GM12878 (cell line): Measurements from ENCODE around the gene POLN. TPM values are rescaled to one million over a fixed set of nuclear protein-coding genes. Genes with fewer than 3 reads are reported as not detected.

Source experiments
- ATAC-seq: fragments of 200-7000 bp; cut with Tn5 transposase; 3 replicates; pipeline ENCODE4 v1.9.1; 2020; ENCODE audit warnings: mild to moderate bottlenecking, moderate library complexity
- BruUV-seq: library from RNA; stranded (reverse); fragments of 400-500 nt; replicated peaks from 2 replicates; lab custom pipeline; 2021; lab: Mats Ljungman, UMichigan
- CTCF ChIA-PET: fragments of 300-600 bp; sonication (Branson Sonifier 250); formaldehyde crosslinking; extraction: SDS; loops from one replicate; lab custom pipeline; 2021; ENCODE audit warnings: inconsistent platforms; lab: Yijun Ruan, JAX
- POLR2A ChIA-PET: fragments of 350-600 bp; formaldehyde crosslinking; extraction: SDS; loops from one replicate; lab custom pipeline; 2021; ENCODE audit warnings: inconsistent platforms; lab: Charles Lee
- RAD21 ChIA-PET: fragments of 300-600 bp; sonication (Branson Sonifier 250); formaldehyde crosslinking; loops from one replicate; lab custom pipeline; 2023; ENCODE audit warnings: antibody characterized with exemption; ENCODE audit not compliant: unreplicated experiment; lab: Charles Lee
- SMC1A ChIA-PET: fragments of 300-600 bp; sonication (Branson Sonifier 250); formaldehyde crosslinking; loops from one replicate; lab custom pipeline; 2023; ENCODE audit not compliant: unreplicated experiment, uncharacterized antibody; lab: Charles Lee
- DNase-seq: peaks from one replicate; pipeline ENCODE4 v3.0.0-alpha.2; 2011; ENCODE audit warnings: low read depth, low spot score
- FAIRE-seq: peaks from 3 replicates; lab custom pipeline; 2011; peaks lifted over from hg19 to GRCh38; lab: Jason Lieb, UNC
- H2AFZ ChIP-seq: 2 replicates; pipeline ENCODE4 v1.6.0; 2011; ENCODE audit warnings: low read depth, low read length, control low read depth; ENCODE audit not compliant: control insufficient read depth
- H3K27ac ChIP-seq: 2 replicates; pipeline ENCODE4 v1.5.1; 2011; ENCODE audit warnings: control low read depth; ENCODE audit not compliant: control insufficient read depth, insufficient read depth
- H3K27me3 ChIP-seq, 2 experiments: replicated peaks in 1 of 2; 2 replicates each; pipeline versions ENCODE4 v1.6.0 to v1.6.1; 2011; ENCODE audit warnings: low read length in 1 of 2; ENCODE audit not compliant: control insufficient read depth in 2 of 2, insufficient read depth in 2 of 2
- H3K36me3 ChIP-seq, 2 experiments: 2 replicates each; pipeline ENCODE4 v1.5.1; 2011; ENCODE audit warnings: low read length in 1 of 2; ENCODE audit not compliant: control insufficient read depth in 2 of 2, insufficient read depth in 2 of 2
- H3K4me1 ChIP-seq: 2 replicates; pipeline ENCODE4 v1.6.1; 2011; ENCODE audit warnings: mild to moderate bottlenecking, low read length, moderate library complexity, mixed read lengths; ENCODE audit not compliant: control insufficient read depth, insufficient read depth
- H3K4me2 ChIP-seq: 2 replicates; pipeline ENCODE4 v1.6.0; 2011; ENCODE audit warnings: control low read depth; ENCODE audit not compliant: control insufficient read depth, insufficient read depth
- H3K4me3 ChIP-seq: fragments of 200-600 bp; sonication (generic); 2 replicates; pipeline ENCODE4 v1.5.1; 2016
- H3K79me2 ChIP-seq: 2 replicates; pipeline ENCODE4 v1.6.0; 2011; ENCODE audit warnings: low read length; ENCODE audit not compliant: control insufficient read depth, insufficient read depth
- H3K9ac ChIP-seq: 2 replicates; pipeline ENCODE4 v1.8.0; 2011; ENCODE audit warnings: low read length, control low read depth, mixed read lengths; ENCODE audit not compliant: control insufficient read depth, insufficient read depth
- H3K9me3 ChIP-seq: replicated peaks from 3 replicates; pipeline ENCODE4 v1.5.1; 2011; ENCODE audit warnings: mild to moderate bottlenecking, low read length; ENCODE audit not compliant: control insufficient read depth, insufficient read depth
- H4K20me1 ChIP-seq: 2 replicates; pipeline ENCODE4 v1.6.0; 2011; ENCODE audit not compliant: control insufficient read depth, insufficient read depth
- IRF5 ChIP-seq: fragments of 450-650 bp; IDR thresholded peaks from 2 replicates; pipeline ENCODE4 v1.6.1; 2017; ENCODE audit warnings: borderline replicate concordance
- RBBP5 ChIP-seq: fragments of 200-600 bp; sonication (generic); conservative IDR thresholded peaks from 2 replicates; pipeline ENCODE4 v1.6.1; 2016
- SMARCA5 ChIP-seq: fragments of 450-650 bp; IDR thresholded peaks from 2 replicates; pipeline ENCODE4 v1.6.1; 2017; ENCODE audit warnings: mild to moderate bottlenecking
- ZSCAN29 ChIP-seq: fragments of 450-650 bp; IDR thresholded peaks from 2 replicates; pipeline ENCODE4 v1.6.1; 2017; ENCODE audit warnings: mild to moderate bottlenecking, moderate library complexity
- in situ Hi-C: fragments of 300-500 bp; cut with MboI; formaldehyde crosslinking; loops from 9 replicates; pipeline ENCODE4 v1.14.3; 2018; ENCODE audit warnings: mixed read lengths
- intact Hi-C: fragments of 100-400 bp; cut with micrococcal nuclease; formaldehyde crosslinking; loops from one replicate; pipeline ENCODE4 v1.14.2; 2022; ENCODE audit not compliant: unreplicated experiment
- polyA plus RNA-seq, 11 experiments: library from polyadenylated mRNA; depleted of rRNA in 4 of 11; unstranded in 6 of 11; stranded (reverse) in 5 of 11; fragments of >200 nt; fragmentation: Nextera tagmentation in 4 of 11; fragmentation: Illumina TruSeq in 1 of 11; extraction: Ambion mirVana in 4 of 11; extraction: Trizol in 1 of 11; gene quantifications; 1 replicate in 1 of 11; 2 replicates in 10 of 11; pipeline versions ENCODE4 v1.2.1 to v1.2.3, GENCODE V29; 2011 to 2016; ENCODE audit warnings: inconsistent platforms in 2 of 11, missing spikeins in 2 of 11, low read depth in 1 of 11
- small RNA-seq: library from RNA; depleted of rRNA; stranded (forward); fragments of <200 nt; gene quantifications from one replicate; pipeline ENCODE3, GENCODE V24; 2014
- total RNA-seq, 4 experiments: library from RNA; depleted of rRNA in 3 of 4; stranded (reverse); fragments of >200 nt in 3 of 4; fragmentation: Illumina TruSeq in 1 of 4; extraction: Trizol in 1 of 4; gene quantifications; 2 replicates each; pipeline versions ENCODE4 v1.2.1 to v1.2.3, GENCODE V29; 2013 to 2021

Gene POLN
- total and polyA plus RNA-seq, 10 of the 15 experiments (the other 5 are each of a cell fraction or from before 2014, with no cell fraction given): 0.09 to 2.0 (median 0.95) TPM; not detected in 1

- Histone ChIP-seq H2AFZ (no peak overlapping the region), H3K4me1 (no peaks in the 10 kb centered on the region), H3K4me2 (no peak overlapping the region), H4K20me1 (no peaks in the 10 kb centered on the region), H3K27me3 (peaks cover 0 to 2% of the 10 kb centered on the region in 2 experiments; a peak in 1 of 4 replicates), H3K36me3 (no peaks in the 10 kb centered on the region), H3K9me3 (no peaks in the 10 kb centered on the region; the same call in 2 of the 3 replicates), H3K27ac (no peak overlapping the region), H3K79me2 (no peaks in the 10 kb centered on the region), H3K9ac (no peak overlapping the region), H3K4me3 (no peak overlapping the region)
- ATAC-seq: no peak
- no TSS peak for BruUV-seq
- in situ Hi-C loops: no loop called here
- no peak for FAIRE-seq
- no peak for DNase-seq
- ChIA-PET RAD21 (no interaction called here), SMC1A (no interaction called here), POLR2A (no interaction called here), CTCF (no interaction called here)
- TF ChIP-seq RBBP5: no peak
- no peak for TF ChIP-seq IRF5
- TF ChIP-seq SMARCA5: no peak
- no peak for TF ChIP-seq ZSCAN29
- intact Hi-C loops: no loop called here
These were observed 217.2 kb downstream of the POLN start for GRCh38 chr4:2024683-2025082.

Small RNAs within 50 kb of the gene (small RNA-seq; reads per million reads assigned to genes)
- not detected for gene COX6B1P5

Other genes with a start within 250 kb of the POLN start
- gene NELFA, start 233.1 kb downstream of the POLN start, total RNA-seq (2014; rRNA removed): 17.7 and 21.6 TPM in 2 replicates
- 7.2 and 8.1 TPM in 2 replicates for gene NELFA, start 233.1 kb downstream of the POLN start, total RNA-seq (2014; rRNA removed; fragmentation: Illumina TruSeq; extraction: Trizol)
- 33.8 and 35.2 TPM in 2 replicates for gene NELFA, start 233.1 kb downstream of the POLN start, total RNA-seq (2021)
- 7.8 and 14.4 TPM in 2 replicates for gene NELFA, start 233.1 kb downstream of the POLN start, polyA plus RNA-seq (2011; rRNA removed)
- 2.6 and 6.5 TPM in 2 replicates for gene NELFA, start 233.1 kb downstream of the POLN start, polyA plus RNA-seq (2014; fragmentation: Illumina TruSeq; extraction: Trizol)
- 1 to 10 TPM in 1 of 2 experiments, under 1 TPM in 1; 0.39 to 2.2 TPM for gene NELFA, start 233.1 kb downstream of the POLN start, polyA plus RNA-seq (2014; fragmentation: Nextera tagmentation; extraction: Ambion mirVana)
- 18.9 and 24.9 TPM in 2 replicates for gene NELFA, start 233.1 kb downstream of the POLN start, polyA plus RNA-seq (2014; rRNA removed)
- 10 to 100 TPM; 37.3 to 38.6 TPM for gene NELFA, start 233.1 kb downstream of the POLN start, polyA plus RNA-seq (2016; fragmentation: Nextera tagmentation; extraction: Ambion mirVana)
- gene NAT8L, start 182.8 kb downstream of the POLN start, total RNA-seq (2014; rRNA removed): under 0.01 and 0.11 TPM in 2 replicates
- gene NAT8L, start 182.8 kb downstream of the POLN start, total RNA-seq (2014; rRNA removed; fragmentation: Illumina TruSeq; extraction: Trizol): not detected in 2 replicates
- 0.19 and 0.31 TPM in 2 replicates for gene NAT8L, start 182.8 kb downstream of the POLN start, total RNA-seq (2021)
- 0.09 and 0.14 TPM in 2 replicates for gene NAT8L, start 182.8 kb downstream of the POLN start, polyA plus RNA-seq (2011; rRNA removed)
- gene NAT8L, start 182.8 kb downstream of the POLN start, polyA plus RNA-seq (2014; fragmentation: Illumina TruSeq; extraction: Trizol): 0.01 and 0.03 TPM in 2 replicates
- gene NAT8L, start 182.8 kb downstream of the POLN start, polyA plus RNA-seq (2014; fragmentation: Nextera tagmentation; extraction: Ambion mirVana): not detected
- 0.08 and 0.10 TPM in 2 replicates for gene NAT8L, start 182.8 kb downstream of the POLN start, polyA plus RNA-seq (2014; rRNA removed)
- gene NAT8L, start 182.8 kb downstream of the POLN start, polyA plus RNA-seq (2016; fragmentation: Nextera tagmentation; extraction: Ambion mirVana): not detected
- gene HAUS3, start within 50 bp of the POLN start, total RNA-seq (2014; rRNA removed): 9.5 and 10.9 TPM in 2 replicates
- 12.7 TPM in 2 replicates for gene HAUS3, start within 50 bp of the POLN start, total RNA-seq (2014; rRNA removed; fragmentation: Illumina TruSeq; extraction: Trizol)
- gene HAUS3, start within 50 bp of the POLN start, total RNA-seq (2021): 13.2 and 13.5 TPM in 2 replicates
- 11.4 and 23.9 TPM in 2 replicates for gene HAUS3, start within 50 bp of the POLN start, polyA plus RNA-seq (2011; rRNA removed)
- gene HAUS3, start within 50 bp of the POLN start, polyA plus RNA-seq (2014; fragmentation: Illumina TruSeq; extraction: Trizol): 13.9 and 19.8 TPM in 2 replicates
- gene HAUS3, start within 50 bp of the POLN start, polyA plus RNA-seq (2014; fragmentation: Nextera tagmentation; extraction: Ambion mirVana): 1 to 10 TPM; 4.2 to 7.3 TPM
- 10.0 and 11.8 TPM in 2 replicates for gene HAUS3, start within 50 bp of the POLN start, polyA plus RNA-seq (2014; rRNA removed)
- 10 to 100 TPM; 20.2 to 23.9 TPM for gene HAUS3, start within 50 bp of the POLN start, polyA plus RNA-seq (2016; fragmentation: Nextera tagmentation; extraction: Ambion mirVana)
- 15.5 and 18.7 TPM in 2 replicates for gene MXD4, start 20.0 kb upstream of the POLN start, total RNA-seq (2014; rRNA removed)
- 5.5 and 6.1 TPM in 2 replicates for gene MXD4, start 20.0 kb upstream of the POLN start, total RNA-seq (2014; rRNA removed; fragmentation: Illumina TruSeq; extraction: Trizol)
- gene MXD4, start 20.0 kb upstream of the POLN start, total RNA-seq (2021): 25.6 and 26.4 TPM in 2 replicates
- 6.4 and 9.9 TPM in 2 replicates for gene MXD4, start 20.0 kb upstream of the POLN start, polyA plus RNA-seq (2011; rRNA removed)
- 2.0 and 4.3 TPM in 2 replicates for gene MXD4, start 20.0 kb upstream of the POLN start, polyA plus RNA-seq (2014; fragmentation: Illumina TruSeq; extraction: Trizol)
- under 1 TPM; 0.21 to 0.44 TPM for gene MXD4, start 20.0 kb upstream of the POLN start, polyA plus RNA-seq (2014; fragmentation: Nextera tagmentation; extraction: Ambion mirVana)
- 18.1 and 22.2 TPM in 2 replicates for gene MXD4, start 20.0 kb upstream of the POLN start, polyA plus RNA-seq (2014; rRNA removed)
- gene MXD4, start 20.0 kb upstream of the POLN start, polyA plus RNA-seq (2016; fragmentation: Nextera tagmentation; extraction: Ambion mirVana): 1 to 10 TPM; 3.6 to 5.0 TPM
- 0.11 TPM in 2 replicates for gene ZFYVE28, start 176.5 kb upstream of the POLN start, total RNA-seq (2014; rRNA removed)
- 0.05 and 0.22 TPM in 2 replicates for gene ZFYVE28, start 176.5 kb upstream of the POLN start, total RNA-seq (2014; rRNA removed; fragmentation: Illumina TruSeq; extraction: Trizol)
- gene ZFYVE28, start 176.5 kb upstream of the POLN start, total RNA-seq (2021): 0.48 and 0.95 TPM in 2 replicates
- 1.4 and 1.9 TPM in 2 replicates for gene ZFYVE28, start 176.5 kb upstream of the POLN start, polyA plus RNA-seq (2011; rRNA removed)
- gene ZFYVE28, start 176.5 kb upstream of the POLN start, polyA plus RNA-seq (2014; fragmentation: Illumina TruSeq; extraction: Trizol): 0.14 and 0.24 TPM in 2 replicates
- gene ZFYVE28, start 176.5 kb upstream of the POLN start, polyA plus RNA-seq (2014; fragmentation: Nextera tagmentation; extraction: Ambion mirVana): under 1 TPM in 1 of 2 experiments, not detected in 1; 0.20 TPM
- gene ZFYVE28, start 176.5 kb upstream of the POLN start, polyA plus RNA-seq (2014; rRNA removed): 0.19 and 0.32 TPM in 2 replicates
- under 1 TPM; 0.06 to 0.13 TPM for gene ZFYVE28, start 176.5 kb upstream of the POLN start, polyA plus RNA-seq (2016; fragmentation: Nextera tagmentation; extraction: Ambion mirVana)
- not detected in 2 replicates for gene CFAP99, start 176.8 kb upstream of the POLN start, total RNA-seq (2014; rRNA removed)
- not detected in 2 replicates for gene CFAP99, start 176.8 kb upstream of the POLN start, total RNA-seq (2014; rRNA removed; fragmentation: Illumina TruSeq; extraction: Trizol)
- not detected in 2 replicates for gene CFAP99, start 176.8 kb upstream of the POLN start, total RNA-seq (2021)
- not detected in 2 replicates for gene CFAP99, start 176.8 kb upstream of the POLN start, polyA plus RNA-seq (2011; rRNA removed)
- gene CFAP99, start 176.8 kb upstream of the POLN start, polyA plus RNA-seq (2014; fragmentation: Illumina TruSeq; extraction: Trizol): not detected in 2 replicates
- not detected for gene CFAP99, start 176.8 kb upstream of the POLN start, polyA plus RNA-seq (2014; fragmentation: Nextera tagmentation; extraction: Ambion mirVana)
- not detected in 2 replicates for gene CFAP99, start 176.8 kb upstream of the POLN start, polyA plus RNA-seq (2014; rRNA removed)
- gene CFAP99, start 176.8 kb upstream of the POLN start, polyA plus RNA-seq (2016; fragmentation: Nextera tagmentation; extraction: Ambion mirVana): not detected
- gene RNF4, start 227.0 kb upstream of the POLN start, total RNA-seq (2014; rRNA removed): 64.3 and 66.3 TPM in 2 replicates
- gene RNF4, start 227.0 kb upstream of the POLN start, total RNA-seq (2014; rRNA removed; fragmentation: Illumina TruSeq; extraction: Trizol): 65.0 and 68.2 TPM in 2 replicates
- 81.2 and 82.0 TPM in 2 replicates for gene RNF4, start 227.0 kb upstream of the POLN start, total RNA-seq (2021)
- gene RNF4, start 227.0 kb upstream of the POLN start, polyA plus RNA-seq (2011; rRNA removed): 108 and 145 TPM in 2 replicates
- gene RNF4, start 227.0 kb upstream of the POLN start, polyA plus RNA-seq (2014; fragmentation: Illumina TruSeq; extraction: Trizol): 85.4 and 87.7 TPM in 2 replicates
- gene RNF4, start 227.0 kb upstream of the POLN start, polyA plus RNA-seq (2014; fragmentation: Nextera tagmentation; extraction: Ambion mirVana): 10 to 100 TPM; 34.9 to 53.2 TPM
- gene RNF4, start 227.0 kb upstream of the POLN start, polyA plus RNA-seq (2014; rRNA removed): 69.8 and 70.9 TPM in 2 replicates
- 10 to 100 TPM; 81.4 to 87.5 TPM for gene RNF4, start 227.0 kb upstream of the POLN start, polyA plus RNA-seq (2016; fragmentation: Nextera tagmentation; extraction: Ambion mirVana)